GM12878 (cell line): ENCODE measurements around the gene GTPBP3. TPM values are rescaled to one million over a fixed set of nuclear protein-coding genes. Genes with fewer than 3 reads are reported as not detected.

ENCODE experiments used
- ATF2 ChIP-seq: IDR thresholded peaks from 2 replicates; pipeline ENCODE4 v1.6.1; 2012; ENCODE audit warnings: low read length, inconsistent platforms
- ATF3 ChIP-seq: IDR thresholded peaks from 2 replicates; pipeline ENCODE4 v1.6.1; 2011; ENCODE audit warnings: low read depth, mild to moderate bottlenecking, low read length, moderate library complexity, borderline replicate concordance; ENCODE audit errors: extremely low read depth
- ATF7 ChIP-seq: fragments of 450-650 bp; IDR thresholded peaks from 2 replicates; pipeline ENCODE4 v1.6.1; 2016; ENCODE audit warnings: low read depth, mild to moderate bottlenecking
- BRCA1 ChIP-seq: IDR thresholded peaks from 2 replicates; pipeline ENCODE4 v1.6.1; 2011; ENCODE audit warnings: low read depth, low read length, improper control_type of control experiment
- CBX5 ChIP-seq: sonication (generic); IDR thresholded peaks from 2 replicates; pipeline ENCODE4 v1.6.1; 2016; ENCODE audit warnings: low read depth, moderate library complexity, mild to moderate bottlenecking, inconsistent platforms
- CREB1 ChIP-seq: IDR thresholded peaks from 2 replicates; pipeline ENCODE4 v1.6.1; 2012; ENCODE audit warnings: low read depth, mild to moderate bottlenecking, inconsistent platforms
- CREM ChIP-seq: IDR thresholded peaks from 2 replicates; pipeline ENCODE4 v1.6.1; 2014; ENCODE audit warnings: antibody characterized with exemption, low read depth
- DPF2 ChIP-seq: fragments of 450-650 bp; IDR thresholded peaks from 2 replicates; pipeline ENCODE4 v1.6.1; 2017; ENCODE audit warnings: mild to moderate bottlenecking
- E4F1 ChIP-seq: fragments of 450-650 bp; IDR thresholded peaks from 2 replicates; pipeline ENCODE4 v1.6.1; 2018; ENCODE audit warnings: borderline replicate concordance, mild to moderate bottlenecking; ENCODE audit not compliant: partially characterized antibody
- EED ChIP-seq: sonication (generic); IDR thresholded peaks from 2 replicates; pipeline ENCODE4 v1.6.1; 2016; ENCODE audit warnings: antibody characterized with exemption, low read depth
- ELK1 ChIP-seq: IDR thresholded peaks from 2 replicates; pipeline ENCODE4 v1.6.1; 2012; ENCODE audit warnings: low read depth, low read length, improper control_type of control experiment
- FOS ChIP-seq: IDR thresholded peaks from 3 replicates; pipeline ENCODE4 v1.6.1; 2011; ENCODE audit warnings: borderline replicate concordance; ENCODE audit not compliant: insufficient read length; ENCODE audit errors: extremely low read depth
- HCFC1 ChIP-seq: fragments of 150-350 bp; IDR thresholded peaks from 2 replicates; pipeline ENCODE4 v1.6.1; 2014; ENCODE audit warnings: low read length
- MEF2A ChIP-seq: IDR thresholded peaks from 2 replicates; pipeline ENCODE4 v1.6.1; 2011; ENCODE audit warnings: low read depth, mild to moderate bottlenecking, low read length, moderate library complexity; ENCODE audit not compliant: insufficient read depth
- NFYA ChIP-seq: IDR thresholded peaks from 2 replicates; pipeline ENCODE4 v1.6.1; 2011; ENCODE audit warnings: low read depth, mild to moderate bottlenecking, low read length, improper control_type of control experiment, borderline replicate concordance
- NRF1 ChIP-seq: conservative IDR thresholded peaks from 2 replicates; pipeline ENCODE4 v1.6.1; 2011; ENCODE audit warnings: mild to moderate bottlenecking, low read depth, low read length, improper control_type of control experiment
- POLR2A ChIP-seq: IDR thresholded peaks from 2 replicates; pipeline ENCODE4 v1.6.1; 2011; ENCODE audit warnings: low read depth, mild to moderate bottlenecking, low read length
- POU2F2 ChIP-seq: IDR thresholded peaks from 3 replicates; pipeline ENCODE4 v1.6.1; 2011; ENCODE audit warnings: low read depth, mild to moderate bottlenecking, low read length, borderline replicate concordance
- RFX5 ChIP-seq: IDR thresholded peaks from 2 replicates; pipeline ENCODE4 v1.6.1; 2011; ENCODE audit warnings: low read depth, low read length, improper control_type of control experiment
- SMAD5 ChIP-seq: IDR thresholded peaks from 2 replicates; pipeline ENCODE4 v1.6.1; 2016; ENCODE audit warnings: antibody characterized with exemption, low read depth
- SMARCA5 ChIP-seq: fragments of 450-650 bp; IDR thresholded peaks from 2 replicates; pipeline ENCODE4 v1.6.1; 2017; ENCODE audit warnings: mild to moderate bottlenecking
- SRF ChIP-seq, 2 experiments: IDR thresholded peaks; 2 replicates each; pipeline ENCODE4 v1.6.1; 2011; ENCODE audit warnings: low read depth in 2 of 2, low read length in 2 of 2, mild to moderate bottlenecking in 1 of 2, moderate library complexity in 1 of 2
- TCF3 ChIP-seq: IDR thresholded peaks from 2 replicates; pipeline ENCODE4 v1.6.1; 2012; ENCODE audit warnings: low read depth, mild to moderate bottlenecking, low read length, borderline replicate concordance; ENCODE audit not compliant: insufficient read depth
- ZNF384 ChIP-seq: IDR thresholded peaks from 2 replicates; pipeline ENCODE4 v1.6.1; 2012; ENCODE audit warnings: low read depth, mild to moderate bottlenecking, low read length, improper control_type of control experiment, borderline replicate concordance
- polyA plus RNA-seq, 11 experiments: library from polyadenylated mRNA; depleted of rRNA in 4 of 11; unstranded in 6 of 11; stranded (reverse) in 5 of 11; fragments of >200 nt; fragmentation: Nextera tagmentation in 4 of 11; fragmentation: Illumina TruSeq in 1 of 11; extraction: Ambion mirVana in 4 of 11; extraction: Trizol in 1 of 11; gene quantifications; 1 replicate in 1 of 11; 2 replicates in 10 of 11; pipeline versions ENCODE4 v1.2.1 to v1.2.3, GENCODE V29; 2011 to 2016; ENCODE audit warnings: inconsistent platforms in 2 of 11, missing spikeins in 2 of 11, low read depth in 1 of 11
- total RNA-seq, 4 experiments: library from RNA; depleted of rRNA in 3 of 4; stranded (reverse); fragments of >200 nt in 3 of 4; fragmentation: Illumina TruSeq in 1 of 4; extraction: Trizol in 1 of 4; gene quantifications; 2 replicates each; pipeline versions ENCODE4 v1.2.1 to v1.2.3, GENCODE V29; 2013 to 2021

Gene GTPBP3
- total and polyA plus RNA-seq, 10 of the 15 experiments (the other 5 are each of a cell fraction or from before 2014, with no cell fraction given) = 2.9 to 46.8 (median 15.4) TPM

GRCh38 chr19:17334414-17335409 lies 2.6 kb upstream of the GTPBP3 start, which contains the start of gene ANO8 (continued):
- TF ChIP-seq RFX5 (peak; percentile 55), EED (peak; percentile 58; the same call in 1 of the 2 replicates), POU2F2 (0 out of 3 replicates have a peak, but pooled peaks have one; percentile 39), ATF7 (peak; percentile 62; the same call in 1 of the 2 replicates), MEF2A (no peak), SRF (IDR thresholded peaks at IDR 0.05; ENCODE audit: low read depth in 2 of 2, low read length in 2 of 2) (peak in 1 of 2 experiments; percentile 46; a peak in 1 of 4 replicates), FOS (no peak), NFYA (no peak), POLR2A (no peak), TCF3 (0 out of 2 replicates have a peak, but pooled peaks have one; percentile 52), SMARCA5 (peak; percentile 77), E4F1 (peak; percentile 62), NRF1 (no peak), DPF2 (peak; percentile 89), BRCA1 (no peak), SMAD5 (no peak), CREB1 (peak; percentile 93), ATF2 (no peak), HCFC1 (peak; percentile 39; the same call in 1 of the 2 replicates), ZNF384 (no peak), ELK1 (peak; percentile 61; the same call in 1 of the 2 replicates), ATF3 (no peak), CBX5 (no peak), CREM (peak; percentile 91)
